Stimulated activated effector memory CD8-positive, alpha-beta T cell treated with anti-CD3 and anti-CD28 coated beads, Interleukin-12 subunit alpha, Interleukin-12 subunit beta, amount 100 ng/mL, for 72 hours (primary cell): Measurements from ENCODE around the gene GPD1.

Experiments used
- ATAC-seq: fragments of 150-1000 bp; cut with Tn5 transposase; 2 replicates; pipeline ENCODE4 v1.10.0; 2021
- DNase-seq, 2 donors: peaks; one replicate each; pipeline ENCODE4 v3.0.0; 2021 to 2022; ENCODE audit warnings: low spot score in 2 of 2
- H3K27ac Mint-ChIP-seq: one replicate; pipeline ENCODE4 v1.8.0; 2022; ENCODE audit warnings: mild to moderate bottlenecking, mixed read lengths
- H3K36me3 Mint-ChIP-seq: one replicate; pipeline ENCODE4 v1.8.0; 2022; ENCODE audit warnings: mild to moderate bottlenecking, mixed read lengths
- H3K4me1 Mint-ChIP-seq: one replicate; pipeline ENCODE4 v1.8.0; 2022; ENCODE audit warnings: mixed read lengths
- H3K4me3 Mint-ChIP-seq: one replicate; pipeline ENCODE4 v1.8.0; 2022; ENCODE audit warnings: mild to moderate bottlenecking, mixed read lengths
- H3K9me3 Mint-ChIP-seq: one replicate; pipeline ENCODE4 v1.8.0; 2022; ENCODE audit warnings: mixed read lengths

GPD1 gene

DNA sequence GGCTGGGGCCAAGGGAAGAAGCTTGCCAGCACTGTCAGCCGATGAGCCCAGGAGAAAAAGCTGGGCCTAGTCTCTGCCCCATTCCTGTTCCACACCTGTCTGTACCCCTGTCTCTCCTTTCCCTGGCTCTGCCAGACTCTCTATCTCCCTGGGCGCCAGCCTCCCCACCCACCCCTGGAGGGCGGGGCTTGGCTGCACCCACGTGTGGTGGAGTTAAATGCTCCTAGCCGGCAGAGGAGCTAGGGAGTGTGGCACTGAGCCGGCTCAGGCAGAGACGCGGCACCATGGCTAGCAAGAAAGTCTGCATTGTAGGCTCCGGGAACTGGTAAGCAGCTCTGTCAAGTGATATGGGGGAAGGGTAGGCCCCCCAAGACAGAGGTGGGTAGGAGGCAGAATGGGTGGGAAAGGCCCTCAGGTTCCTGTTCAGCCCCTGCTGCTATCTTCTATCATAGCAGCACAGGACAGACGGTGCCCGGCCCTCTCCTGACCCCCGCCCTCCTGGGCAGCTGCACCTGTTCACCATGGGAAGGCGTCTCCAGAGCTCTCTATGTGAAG lies at the start of gene GPD1:
TSS of gene GPD1 (plus strand) at position 242 of the 555 bp plus-strand sequence. CDS start at position 285, 43 bp downstream.
- Mint-ChIP-seq H3K4me3 (no peak within 1 kb of the TSS), H3K36me3 (peaks cover 30% of the 10 kb centered on the region), H3K27ac (peak within 1 kb of the TSS; percentile 82), H3K4me1 (peaks cover 6% of the 10 kb centered on the region), H3K9me3 (no peaks in the 10 kb centered on the region)
- ATAC-seq = peak; percentile 55
- DNase-seq = no peak

- Mint-ChIP-seq H3K27ac (no peak overlapping the region), H3K9me3 (no peaks in the 10 kb centered on the region), H3K36me3 (no peaks in the 10 kb centered on the region), H3K4me3 (peak overlapping the region; percentile 73), H3K4me1 (peaks cover 32% of the 10 kb centered on the region)
- DNase-seq (peak; percentile 38 to 80), ATAC-seq (peak; percentile 56)
Observed at GRCh38 chr12:50055831-50056638, 47.8 kb upstream of the GPD1 start.

GRCh38 chr12:50056639-50056976 lies 47.2 kb upstream of the GPD1 start:
- peak overlapping the region; percentile 73 for H3K4me3 Mint-ChIP-seq
- peaks cover 32% of the 10 kb centered on the region for H3K4me1 Mint-ChIP-seq
- H3K27ac Mint-ChIP-seq = no peak overlapping the region
- H3K36me3 Mint-ChIP-seq = no peaks in the 10 kb centered on the region
- ATAC-seq (no peak), DNase-seq (no peak)
- no peaks in the 10 kb centered on the region for H3K9me3 Mint-ChIP-seq

DNA sequence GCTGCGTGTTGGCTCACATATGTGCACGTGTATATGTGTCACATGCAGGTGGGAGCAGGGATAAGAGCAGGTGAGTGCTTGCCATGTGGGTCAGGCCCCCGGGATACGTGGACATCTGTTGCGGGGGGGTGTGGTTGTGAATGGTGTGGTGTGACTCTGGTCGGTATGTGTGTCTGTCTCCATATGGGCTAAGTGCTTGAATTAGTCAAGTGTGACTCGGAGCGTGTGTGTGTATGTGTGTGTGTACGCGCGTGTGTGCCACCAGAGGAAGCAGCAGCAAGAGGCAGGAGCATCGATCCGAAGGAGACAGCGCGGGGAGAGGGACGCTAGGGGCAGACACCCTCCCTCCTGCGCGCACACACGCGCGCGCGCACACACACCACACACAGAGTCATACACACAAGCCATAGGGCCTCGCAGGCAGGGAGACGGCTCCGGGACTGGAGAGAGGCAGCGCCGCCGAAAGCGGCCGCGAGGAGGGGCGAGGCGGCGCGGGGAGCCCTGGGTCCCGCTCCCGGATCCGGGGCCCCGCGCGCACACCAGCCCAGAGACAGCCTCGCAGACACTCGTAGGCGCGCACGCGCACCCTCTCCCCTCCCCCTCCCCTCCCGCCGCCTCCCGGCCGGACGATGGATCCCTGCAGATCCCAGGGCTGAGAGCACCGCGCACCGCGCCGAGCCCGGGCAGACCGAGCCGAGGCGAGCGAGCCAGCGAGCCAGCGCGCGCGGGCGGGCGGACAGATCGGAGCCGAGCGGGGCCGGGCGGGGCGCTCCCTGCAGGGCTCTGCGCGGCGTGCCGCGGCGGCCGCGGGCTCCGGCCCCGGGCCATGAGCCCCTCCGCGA lies 46.6 kb upstream of the GPD1 start, which contains the start of gene ASIC1:
TSS of gene ASIC1 (plus strand) at position 597 of the 842 bp plus-strand sequence. CDS start 1,171 bp downstream, outside the sequence.
- Mint-ChIP-seq H3K9me3 (no peaks in the 10 kb centered on the region), H3K27ac (no peak within 1 kb of the TSS), H3K4me3 (peak within 1 kb of the TSS; percentile 73), H3K4me1 (peaks cover 32% of the 10 kb centered on the region), H3K36me3 (no peaks in the 10 kb centered on the region)
- peak in 1 of 2 donors; percentile 69 for DNase-seq
- ATAC-seq = peak; percentile 64

DNA sequence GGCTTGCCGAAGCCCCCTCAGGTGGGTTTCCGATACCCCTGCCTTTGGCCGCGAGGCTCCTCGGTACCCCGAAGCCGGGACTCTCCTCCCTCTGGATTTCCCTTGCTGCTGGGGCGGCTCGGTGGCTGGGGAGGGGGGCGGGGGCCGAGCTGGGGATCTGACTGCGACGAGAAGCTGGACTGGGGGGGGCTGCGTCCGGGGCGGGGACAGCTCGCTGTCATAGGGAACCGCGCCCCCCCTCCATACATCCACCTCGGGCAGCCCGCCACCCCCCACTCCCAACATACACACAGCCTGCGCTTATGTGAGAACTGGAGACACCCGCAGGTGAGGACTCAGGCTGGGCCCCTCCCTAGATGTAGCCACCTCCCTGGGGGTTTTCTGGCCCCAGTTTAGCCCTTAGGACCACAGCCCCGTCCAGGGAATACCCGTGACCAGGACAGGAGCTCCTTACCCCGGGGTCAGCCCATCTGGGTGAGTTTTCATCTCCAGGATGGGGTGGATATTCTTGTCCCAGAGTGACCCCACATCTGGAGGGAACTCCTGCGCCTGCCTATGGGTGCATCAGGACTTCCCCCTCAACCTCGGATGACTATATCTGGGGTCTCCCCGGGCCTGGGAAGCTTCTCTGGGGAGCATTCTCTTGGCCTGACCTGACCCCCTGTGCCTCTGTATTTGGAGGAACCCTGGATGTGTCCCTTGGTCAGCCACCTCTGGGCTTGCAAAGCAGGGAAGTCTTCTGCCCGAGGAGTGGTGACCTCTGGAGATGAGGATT lies 45.7 kb upstream of the GPD1 start:
- no peak for ATAC-seq
- no peaks in the 10 kb centered on the region for H3K9me3 Mint-ChIP-seq
- no peak overlapping the region for H3K27ac Mint-ChIP-seq
- peak in 1 of 2 donors; percentile 60 for DNase-seq
- H3K36me3 Mint-ChIP-seq = no peaks in the 10 kb centered on the region
- peak overlapping the region; percentile 73 for H3K4me3 Mint-ChIP-seq
- peaks cover 32% of the 10 kb centered on the region for H3K4me1 Mint-ChIP-seq

DNA sequence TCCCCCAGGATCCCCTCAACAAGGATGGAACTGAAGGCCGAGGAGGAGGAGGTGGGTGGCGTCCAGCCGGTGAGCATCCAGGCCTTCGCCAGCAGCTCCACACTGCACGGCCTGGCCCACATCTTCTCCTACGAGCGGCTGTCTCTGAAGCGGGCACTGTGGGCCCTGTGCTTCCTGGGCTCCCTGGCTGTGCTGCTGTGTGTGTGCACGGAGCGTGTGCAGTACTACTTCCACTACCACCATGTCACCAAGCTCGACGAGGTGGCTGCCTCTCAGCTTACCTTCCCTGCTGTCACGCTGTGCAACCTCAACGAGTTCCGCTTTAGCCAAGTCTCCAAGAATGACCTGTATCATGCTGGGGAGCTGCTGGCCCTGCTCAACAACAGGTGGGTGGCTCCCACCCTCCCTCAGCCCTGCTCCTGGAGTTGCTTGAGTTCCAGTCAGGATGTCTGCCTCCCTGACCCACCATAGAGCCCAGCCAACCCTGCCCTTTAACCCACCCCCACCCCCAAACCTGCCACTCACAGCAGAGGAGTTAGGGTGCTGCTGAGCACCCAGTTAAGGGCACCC lies 45.0 kb upstream of the GPD1 start:
- Mint-ChIP-seq H3K9me3 (no peaks in the 10 kb centered on the region), H3K4me1 (peaks cover 32% of the 10 kb centered on the region), H3K36me3 (no peaks in the 10 kb centered on the region), H3K4me3 (peak overlapping the region; percentile 73), H3K27ac (no peak overlapping the region)
- DNase-seq = no peak
- peak; percentile 2 for ATAC-seq

DNA sequence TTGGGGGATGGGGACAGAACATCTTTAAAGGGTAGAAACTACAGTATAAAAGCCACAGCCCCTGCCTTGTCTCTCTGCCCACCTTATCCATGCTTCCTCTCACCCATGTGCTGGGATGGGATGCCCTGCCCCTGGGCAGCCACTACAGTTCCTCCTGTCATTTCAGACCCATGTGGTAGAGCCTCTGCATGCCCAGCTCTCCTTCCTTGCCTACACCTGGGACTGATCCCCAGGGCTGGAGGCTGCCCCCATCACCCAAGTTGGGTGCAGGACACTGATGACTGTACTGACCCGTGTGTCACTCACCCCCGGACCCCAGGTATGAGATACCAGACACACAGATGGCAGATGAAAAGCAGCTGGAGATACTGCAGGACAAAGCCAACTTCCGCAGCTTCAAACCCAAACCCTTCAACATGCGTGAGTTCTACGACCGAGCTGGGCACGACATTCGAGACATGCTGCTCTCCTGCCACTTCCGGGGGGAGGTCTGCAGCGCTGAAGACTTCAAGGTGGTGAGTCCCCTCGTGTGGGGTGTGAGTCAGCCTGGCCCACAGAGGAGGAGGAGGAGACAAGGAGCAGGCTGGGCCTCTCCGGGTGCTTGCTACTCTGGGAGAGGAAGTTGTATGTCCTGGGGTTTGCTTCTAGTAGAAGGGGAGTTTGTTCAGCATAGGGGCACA lies 44.2 kb upstream of the GPD1 start:
- Mint-ChIP-seq H3K36me3 (no peaks in the 10 kb centered on the region), H3K4me3 (peak overlapping the region; percentile 73), H3K27ac (peak overlapping the region; percentile 45), H3K4me1 (peaks cover 32% of the 10 kb centered on the region), H3K9me3 (no peaks in the 10 kb centered on the region)
- ATAC-seq (peak; percentile 66), DNase-seq (peak in 1 of 2 donors; percentile 65)

DNA sequence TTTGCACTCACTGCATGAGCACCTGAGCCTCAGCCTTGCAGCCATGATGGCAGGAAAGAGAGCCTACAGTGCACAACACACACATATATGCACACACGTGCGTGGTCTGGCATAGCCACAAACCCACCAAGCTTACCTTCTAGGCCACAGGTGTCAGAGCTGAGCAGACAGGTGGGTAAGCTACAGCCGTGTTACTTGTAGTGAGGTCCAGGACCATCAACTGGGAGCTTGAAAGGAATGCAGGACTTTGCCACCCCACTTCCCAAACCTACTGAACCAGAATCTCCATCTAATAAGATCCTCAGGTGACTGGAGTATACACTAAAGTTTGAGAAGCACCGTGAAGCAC lies 43.7 kb upstream of the GPD1 start:
- no peak for DNase-seq
- Mint-ChIP-seq H3K4me3 (peak overlapping the region; percentile 73), H3K4me1 (peaks cover 32% of the 10 kb centered on the region), H3K27ac (peak overlapping the region; percentile 45), H3K36me3 (no peaks in the 10 kb centered on the region), H3K9me3 (no peaks in the 10 kb centered on the region)
- ATAC-seq = no peak

DNA sequence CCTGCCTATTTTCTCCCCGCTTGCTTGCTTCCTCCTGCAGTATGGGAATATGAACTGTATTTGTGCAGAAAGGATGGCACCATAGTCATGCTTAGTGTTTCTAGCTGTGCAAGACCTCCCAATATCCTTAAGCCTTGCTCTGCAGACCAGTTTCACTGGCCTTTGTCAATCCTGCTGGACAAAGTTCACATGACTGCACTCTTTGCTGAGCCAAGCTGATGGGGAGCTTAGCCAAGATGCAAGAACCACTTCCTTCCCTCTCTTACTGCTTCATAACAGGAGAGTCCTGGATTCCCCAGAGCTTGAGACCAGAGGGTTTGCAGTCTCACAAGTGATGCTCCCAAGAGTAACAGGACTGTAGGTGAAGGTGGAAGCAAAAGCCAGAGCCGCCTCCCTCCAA lies 42.6 kb upstream of the GPD1 start:
- ATAC-seq (no peak), DNase-seq (no peak)
- H3K4me1 Mint-ChIP-seq = peaks cover 24% of the 10 kb centered on the region

GRCh38 chr12:50061946-50062686 lies 41.7 kb upstream of the GPD1 start:
- no peak overlapping the region for H3K27ac Mint-ChIP-seq
- H3K36me3 Mint-ChIP-seq = no peaks in the 10 kb centered on the region
- peaks cover 15% of the 10 kb centered on the region for H3K4me1 Mint-ChIP-seq
- H3K4me3 Mint-ChIP-seq = no peak overlapping the region
- H3K9me3 Mint-ChIP-seq = no peaks in the 10 kb centered on the region
- DNase-seq = no peak
- ATAC-seq = no peak

More for the DNA sequence above, 42.6 kb upstream of the GPD1 start:
- no peak overlapping the region for H3K27ac Mint-ChIP-seq
- no peaks in the 10 kb centered on the region for H3K9me3 Mint-ChIP-seq
- H3K4me3 Mint-ChIP-seq = no peak overlapping the region
- H3K36me3 Mint-ChIP-seq = no peaks in the 10 kb centered on the region

- DNase-seq (no peak), ATAC-seq (no peak)
- no peaks in the 10 kb centered on the region for H3K36me3 Mint-ChIP-seq
- no peak overlapping the region for H3K27ac Mint-ChIP-seq
- peaks cover 12% of the 10 kb centered on the region for H3K4me1 Mint-ChIP-seq
- no peaks in the 10 kb centered on the region for H3K9me3 Mint-ChIP-seq
- no peak overlapping the region for H3K4me3 Mint-ChIP-seq
Observed at GRCh38 chr12:50062728-50063460, 40.9 kb upstream of the GPD1 start.

GRCh38 chr12:50065726-50066310 lies 38.0 kb upstream of the GPD1 start:
- Mint-ChIP-seq H3K4me3 (no peak overlapping the region), H3K9me3 (no peaks in the 10 kb centered on the region)
- DNase-seq = no peak

GRCh38 chr12:50066402-50066801 lies 37.4 kb upstream of the GPD1 start:
- H3K4me1 Mint-ChIP-seq = peaks cover 10% of the 10 kb centered on the region
- DNase-seq = no peak
- no peaks in the 10 kb centered on the region for H3K36me3 Mint-ChIP-seq
- H3K9me3 Mint-ChIP-seq = no peaks in the 10 kb centered on the region
- H3K4me3 Mint-ChIP-seq = no peak overlapping the region
- peak; percentile 17 for ATAC-seq
- no peak overlapping the region for H3K27ac Mint-ChIP-seq

More at GRCh38 chr12:50065726-50066310, 38.0 kb upstream of the GPD1 start:
- H3K36me3 Mint-ChIP-seq = no peaks in the 10 kb centered on the region
- peak; percentile 14 for ATAC-seq
- H3K4me1 Mint-ChIP-seq = peaks cover 9% of the 10 kb centered on the region
- no peak overlapping the region for H3K27ac Mint-ChIP-seq
